DLD1 (cell line): ENCODE measurements around the gene MYCBP.
"Not testable (repeated sequence)": the region's sequence is repeated elsewhere in the genome, so short reads cannot be mapped to it uniquely, and the experiment has no call there.

Source experiments
- in situ Hi-C: cut with HindIII; loops from 2 replicates; pipeline ENCODE4 v1.10.0; 2017; ENCODE audit warnings: low sequenced_read_pairs

MYCBP gene

GRCh38 chr1:38873027-38873969 is at the start of gene MYCBP:
Gene MYCBP, minus strand, starts transcription at chr1:38873348. Its CDS starts 43 bp downstream, at chr1:38873305.
- in situ Hi-C loops = loop anchor here (25.0 kb wide), 1 partner anchor 139 kb away; no protein-coding TSS in a partner anchor

- in situ Hi-C loops = no loop called here
These were observed 46.0 kb upstream of the MYCBP start for GRCh38 chr1:38919130-38919529.

GRCh38 chr1:38918568-38918967 is 45.4 kb upstream of the MYCBP start:
- in situ Hi-C loops = no loop called here

GRCh38 chr1:38917772-38918171 is 44.6 kb upstream of the MYCBP start:
- in situ Hi-C loops = no loop called here

GRCh38 chr1:38917337-38917736 is 44.2 kb upstream of the MYCBP start:
- in situ Hi-C loops = no loop called here

GRCh38 chr1:38915352-38915948 is 42.3 kb upstream of the MYCBP start:
- in situ Hi-C loops = no loop called here

- in situ Hi-C loops = not testable (repeated sequence)
These were observed 41.8 kb upstream of the MYCBP start for GRCh38 chr1:38914908-38915307.

GRCh38 chr1:38908821-38909220 is 35.7 kb upstream of the MYCBP start:
- in situ Hi-C loops = no loop called here

- in situ Hi-C loops = no loop called here
These were observed 32.8 kb upstream of the MYCBP start for GRCh38 chr1:38905985-38906384.

GRCh38 chr1:38899560-38899959 is 26.4 kb upstream of the MYCBP start:
- in situ Hi-C loops = no loop called here

GRCh38 chr1:38898653-38899230 is 25.6 kb upstream of the MYCBP start:
- in situ Hi-C loops = no loop called here

- in situ Hi-C loops = no loop called here
These were observed 23.0 kb upstream of the MYCBP start for GRCh38 chr1:38896169-38896568.

GRCh38 chr1:38892976-38893375 is 19.8 kb upstream of the MYCBP start:
- in situ Hi-C loops = no loop called here

GRCh38 chr1:38891753-38892152 is 18.6 kb upstream of the MYCBP start:
- in situ Hi-C loops = no loop called here

GRCh38 chr1:38889589-38889988 is 16.4 kb upstream of the MYCBP start:
- in situ Hi-C loops = no loop called here

- in situ Hi-C loops = no loop called here
These were observed 15.5 kb upstream of the MYCBP start for GRCh38 chr1:38888423-38889333.

- in situ Hi-C loops = no loop called here
These were observed 11.9 kb upstream of the MYCBP start for GRCh38 chr1:38885092-38885491.

GRCh38 chr1:38881487-38881886 is 8.3 kb upstream of the MYCBP start, which contains the start of gene GJA9:
Gene GJA9, minus strand, starts transcription at chr1:38881587. Its CDS starts 5,489 bp downstream, at chr1:38876098.
- in situ Hi-C loops = no loop called here

GRCh38 chr1:38875811-38876210 is 2.7 kb upstream of the MYCBP start:
- in situ Hi-C loops = no loop called here

GRCh38 chr1:38872401-38873026 is 634 bp downstream of the MYCBP start:
- in situ Hi-C loops = loop anchor here (25.0 kb wide), 1 partner anchor 140 kb away; no protein-coding TSS in a partner anchor
